NCI-H1930 (cell line): Measurements from ENCODE around the gene SCARB1.
"Not testable (repeated sequence)": the region's sequence is repeated elsewhere in the genome, so short reads cannot be mapped to it uniquely, and the experiment has no call there.

Source experiments
- DNase-seq, 2 experiments: peaks; one replicate each; lab custom pipeline; 2025; lab: John Stamatoyannopoulos, UW

Gene SCARB1, protein sequence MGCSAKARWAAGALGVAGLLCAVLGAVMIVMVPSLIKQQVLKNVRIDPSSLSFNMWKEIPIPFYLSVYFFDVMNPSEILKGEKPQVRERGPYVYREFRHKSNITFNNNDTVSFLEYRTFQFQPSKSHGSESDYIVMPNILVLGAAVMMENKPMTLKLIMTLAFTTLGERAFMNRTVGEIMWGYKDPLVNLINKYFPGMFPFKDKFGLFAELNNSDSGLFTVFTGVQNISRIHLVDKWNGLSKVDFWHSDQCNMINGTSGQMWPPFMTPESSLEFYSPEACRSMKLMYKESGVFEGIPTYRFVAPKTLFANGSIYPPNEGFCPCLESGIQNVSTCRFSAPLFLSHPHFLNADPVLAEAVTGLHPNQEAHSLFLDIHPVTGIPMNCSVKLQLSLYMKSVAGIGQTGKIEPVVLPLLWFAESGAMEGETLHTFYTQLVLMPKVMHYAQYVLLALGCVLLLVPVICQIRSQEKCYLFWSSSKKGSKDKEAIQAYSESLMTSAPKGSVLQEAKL

DNA sequence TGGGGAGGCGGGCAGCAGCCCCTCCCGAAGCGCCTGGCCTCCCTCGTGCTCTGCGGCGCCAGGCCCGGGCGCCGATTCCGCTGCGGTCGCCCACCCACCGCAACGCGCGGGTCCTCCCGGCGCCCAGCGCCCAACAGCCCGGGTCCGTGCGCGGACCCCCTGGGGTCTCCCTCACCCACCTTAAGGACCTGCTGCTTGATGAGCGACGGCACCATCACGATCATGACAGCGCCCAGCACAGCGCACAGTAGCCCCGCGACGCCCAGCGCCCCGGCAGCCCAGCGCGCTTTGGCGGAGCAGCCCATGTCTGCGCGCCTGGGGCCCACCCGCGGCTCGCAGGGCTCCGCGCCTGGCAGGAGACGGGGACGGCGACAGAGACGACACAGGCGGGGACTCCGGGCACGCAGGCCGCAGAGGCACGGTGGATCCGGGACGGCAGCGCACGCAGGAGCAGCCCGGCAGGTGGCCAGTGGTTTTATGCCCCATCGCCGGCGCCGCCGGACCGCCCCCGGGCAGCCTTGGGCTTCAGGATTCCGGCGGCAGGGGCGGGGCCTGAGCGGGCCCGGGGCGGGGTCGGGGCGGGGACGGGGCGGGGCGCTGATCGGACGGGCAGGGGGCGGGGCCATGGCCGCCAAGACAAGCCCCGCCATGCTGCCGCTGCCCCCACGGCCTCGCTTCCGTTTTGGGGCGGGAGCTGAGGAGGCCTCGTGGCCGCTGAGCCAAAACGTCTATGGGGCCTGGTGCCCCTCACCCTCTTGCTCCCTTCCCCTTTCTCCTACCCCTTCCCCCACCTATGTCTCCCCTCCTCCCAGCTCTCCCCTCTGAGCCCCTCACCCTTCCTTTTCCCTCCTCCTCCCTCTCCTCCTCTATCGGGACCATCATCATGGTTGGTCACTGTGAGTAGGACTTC lies at the start of gene SCARB1:
SCARB1 (minus strand) TSS at position 449 of the 910 bp plus-strand sequence; CDS start at position 305, 144 bp downstream.
- peak; percentile 52 to 63 for DNase-seq

DNA sequence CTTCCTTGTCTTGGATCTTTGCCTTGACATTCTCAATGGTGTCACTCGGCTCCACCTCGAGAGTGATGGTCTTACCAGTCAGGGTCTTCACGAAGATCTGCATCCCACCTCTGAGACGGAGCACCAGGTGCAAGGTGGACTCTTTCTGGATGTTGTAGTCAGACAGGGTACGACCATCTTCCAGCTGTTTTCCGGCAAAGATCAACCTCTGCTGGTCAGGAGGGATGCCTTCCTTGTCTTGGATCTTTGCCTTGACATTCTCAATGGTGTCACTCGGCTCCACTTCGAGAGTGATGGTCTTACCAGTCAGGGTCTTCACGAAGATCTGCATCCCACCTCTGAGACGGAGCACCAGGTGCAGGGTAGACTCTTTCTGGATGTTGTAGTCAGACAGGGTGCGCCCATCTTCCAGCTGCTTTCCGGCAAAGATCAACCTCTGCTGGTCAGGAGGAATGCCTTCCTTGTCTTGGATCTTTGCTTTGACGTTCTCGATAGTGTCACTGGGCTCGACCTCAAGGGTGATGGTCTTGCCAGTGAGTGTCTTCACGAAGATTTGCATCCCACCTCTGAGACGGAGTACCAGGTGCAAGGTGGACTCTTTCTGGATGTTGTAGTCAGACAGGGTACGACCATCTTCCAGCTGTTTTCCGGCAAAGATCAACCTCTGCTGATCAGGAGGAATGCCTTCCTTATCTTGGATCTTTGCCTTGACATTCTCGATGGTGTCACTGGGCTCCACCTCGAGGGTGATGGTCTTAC lies 49.0 kb upstream of the SCARB1 start:
- DNase-seq, result not testable (repeated sequence)

DNA sequence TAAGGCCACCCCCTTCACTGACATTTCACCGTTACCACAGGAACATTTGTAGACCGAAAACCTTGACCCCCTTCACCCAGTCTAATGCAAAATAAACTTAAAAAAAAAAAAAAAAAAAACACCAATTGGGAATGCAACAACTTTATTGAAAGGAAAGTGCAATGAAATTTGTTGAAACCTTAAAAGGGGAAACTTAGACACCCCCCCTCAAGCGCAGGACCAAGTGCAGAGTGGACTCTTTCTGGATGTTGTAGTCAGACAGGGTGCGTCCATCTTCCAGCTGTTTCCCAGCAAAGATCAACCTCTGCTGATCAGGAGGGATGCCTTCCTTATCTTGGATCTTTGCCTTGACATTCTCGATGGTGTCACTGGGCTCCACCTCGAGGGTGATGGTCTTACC lies 47.9 kb upstream of the SCARB1 start:
- DNase-seq, result not testable (repeated sequence)

DNA sequence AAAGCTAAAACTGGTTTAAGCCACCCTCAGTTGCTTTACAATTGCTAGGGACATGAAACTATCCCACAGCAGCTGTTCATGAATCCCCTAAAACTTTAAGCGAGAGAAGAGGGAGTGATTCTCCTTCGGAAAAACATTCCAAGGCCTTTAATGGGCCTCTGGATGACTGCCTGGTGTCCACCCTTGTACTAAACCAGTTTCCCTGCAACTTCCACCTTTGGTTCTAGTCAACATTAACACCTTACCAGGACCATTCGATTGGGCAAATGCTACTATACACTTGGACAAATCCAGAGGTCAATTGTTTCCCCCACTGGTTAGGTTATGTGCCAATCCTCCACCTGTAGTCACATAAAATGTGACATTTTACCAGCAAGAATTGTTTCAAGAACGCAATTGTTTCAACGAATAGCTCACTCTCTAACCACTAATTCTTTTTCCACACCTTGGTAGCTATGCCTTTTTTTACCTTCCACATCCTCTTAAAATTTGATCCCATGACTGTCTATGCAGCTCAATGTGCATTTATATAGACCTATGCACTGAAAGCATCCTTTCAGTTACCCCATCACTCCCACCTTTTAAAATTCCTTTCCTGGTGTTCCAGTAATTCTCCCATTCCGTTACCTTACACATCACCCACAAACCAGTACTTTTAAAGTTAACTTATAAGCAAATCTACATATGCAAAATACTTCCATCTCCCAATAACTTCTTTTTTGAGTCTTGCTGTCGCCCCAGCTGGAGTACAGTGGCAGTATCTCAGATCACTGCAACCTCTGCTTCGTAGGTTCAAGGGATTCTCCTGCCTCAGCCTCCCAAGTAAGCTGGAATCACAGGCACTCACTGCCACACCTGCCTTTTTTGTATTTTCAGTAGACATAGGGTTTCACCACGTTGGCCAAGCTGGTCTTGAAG lies 47.2 kb upstream of the SCARB1 start:
- no peak for DNase-seq

DNA sequence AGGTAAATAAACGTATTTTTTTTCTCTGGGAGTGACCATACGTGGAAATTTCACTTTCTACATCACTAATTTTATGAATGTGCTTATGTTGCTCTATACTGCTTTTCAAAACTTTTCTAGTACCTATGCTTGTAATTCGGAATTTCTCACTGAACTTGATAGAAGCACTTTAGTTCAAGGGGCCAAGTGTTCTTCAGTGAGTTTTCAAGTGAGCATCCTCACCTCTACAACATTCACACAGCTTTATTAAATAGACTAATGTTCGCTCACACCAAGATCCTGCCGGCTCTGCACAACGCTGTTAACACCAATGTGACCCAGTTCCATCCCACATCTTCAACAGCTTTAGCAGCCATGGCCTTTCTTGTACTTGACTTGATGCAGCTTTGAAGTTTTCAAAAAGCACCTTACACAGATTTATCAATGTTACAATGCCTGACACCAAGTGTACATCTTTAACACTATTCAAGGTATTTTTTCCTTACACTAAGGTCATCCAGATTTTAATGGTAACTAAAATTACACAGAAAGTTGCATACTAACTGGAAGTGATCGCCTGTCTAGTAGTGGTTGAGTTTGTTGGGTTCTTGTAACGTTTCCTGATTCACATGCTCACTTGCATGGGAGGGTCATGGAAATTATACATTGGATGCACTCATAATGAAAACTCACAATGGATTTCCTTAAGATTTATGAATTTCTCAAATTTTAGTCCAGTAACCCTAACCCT lies 46.3 kb upstream of the SCARB1 start:
- no peak for DNase-seq

DNA sequence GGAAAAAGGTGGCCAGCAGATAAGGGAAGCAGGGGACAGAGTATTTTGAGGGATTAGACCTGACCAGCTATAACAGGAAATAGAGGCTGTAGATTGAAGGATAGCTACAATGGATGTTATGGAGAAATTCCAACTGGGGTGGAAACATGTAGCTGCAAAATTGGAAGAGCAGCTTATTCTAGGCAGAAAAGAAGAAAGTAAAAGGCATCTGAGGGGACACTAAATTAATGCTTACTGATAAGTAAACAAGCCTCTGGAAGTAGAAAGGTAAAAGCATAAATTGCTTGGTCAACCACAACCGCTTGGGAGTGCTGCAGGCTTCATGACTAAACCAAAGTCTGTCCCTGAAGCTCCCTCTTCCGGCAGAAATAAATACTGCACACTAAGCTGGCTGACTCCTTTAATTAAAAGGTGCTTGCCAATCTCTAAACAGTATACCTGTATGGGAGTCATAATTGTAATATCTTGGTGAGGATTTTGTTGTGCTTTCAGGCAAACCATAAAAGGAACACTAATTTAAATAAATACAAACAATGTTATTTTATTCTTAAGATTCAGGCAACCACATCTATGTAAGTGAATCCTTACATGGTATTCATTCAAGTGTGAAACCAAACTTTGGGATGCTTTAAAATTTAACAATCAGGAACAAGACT lies 43.1 kb upstream of the SCARB1 start:
- no peak for DNase-seq

DNA sequence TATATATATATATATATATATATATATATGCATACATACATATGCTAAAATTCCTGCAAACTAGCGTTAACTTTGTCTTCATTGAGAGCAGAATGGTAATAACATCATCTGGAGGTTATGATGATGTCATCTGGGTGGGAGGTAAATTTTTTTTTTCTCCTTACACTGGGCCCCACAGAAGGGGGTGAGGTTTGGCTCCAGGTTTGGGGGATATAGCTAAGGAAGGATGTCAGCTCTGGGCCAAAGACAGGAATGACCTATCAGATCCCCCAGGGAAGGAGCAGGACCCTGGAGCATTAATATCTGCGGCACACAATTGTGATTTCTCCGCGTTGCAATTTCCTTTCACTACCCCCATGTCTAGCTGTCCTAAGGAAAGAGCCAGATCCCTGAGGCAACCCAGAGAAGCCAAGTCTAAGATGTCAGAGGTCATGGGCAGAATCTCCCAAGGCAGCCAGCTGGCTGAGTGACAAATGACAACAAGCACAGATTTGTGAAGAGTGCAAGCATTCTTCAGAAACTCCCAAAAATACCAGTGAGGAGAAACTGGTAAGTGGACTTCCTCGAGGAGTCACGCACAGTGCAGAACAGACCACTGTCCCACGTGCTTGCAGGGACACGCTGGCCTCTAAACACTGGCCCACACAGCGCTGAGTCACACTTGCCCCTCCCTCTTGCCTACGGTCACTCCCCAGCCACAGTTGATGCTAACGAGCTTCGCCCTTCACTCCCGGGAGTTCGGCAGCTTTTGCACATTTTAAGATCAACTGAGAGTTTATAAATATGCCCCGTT lies 40.8 kb upstream of the SCARB1 start:
- DNase-seq, result no peak

DNA sequence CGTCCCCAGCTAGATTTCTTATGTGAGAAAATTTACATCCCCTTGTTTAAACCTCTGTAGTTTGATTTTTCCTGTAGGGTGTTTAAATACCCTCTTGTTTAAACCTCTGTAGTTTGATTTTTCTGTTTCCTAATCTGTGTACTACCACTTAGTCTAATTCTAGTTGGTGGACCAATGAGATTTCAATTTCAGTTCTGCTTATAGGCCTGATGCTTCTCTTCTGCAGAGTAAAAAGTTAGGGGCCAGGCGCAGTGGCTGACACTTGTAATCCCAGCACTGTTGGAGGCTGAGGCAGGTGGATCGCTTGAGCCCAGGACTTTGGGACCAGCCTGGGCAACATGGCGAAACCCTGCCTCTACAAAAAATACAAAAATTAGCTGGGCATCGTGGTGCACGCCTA lies 39.3 kb upstream of the SCARB1 start:
- DNase-seq, result no peak

DNA sequence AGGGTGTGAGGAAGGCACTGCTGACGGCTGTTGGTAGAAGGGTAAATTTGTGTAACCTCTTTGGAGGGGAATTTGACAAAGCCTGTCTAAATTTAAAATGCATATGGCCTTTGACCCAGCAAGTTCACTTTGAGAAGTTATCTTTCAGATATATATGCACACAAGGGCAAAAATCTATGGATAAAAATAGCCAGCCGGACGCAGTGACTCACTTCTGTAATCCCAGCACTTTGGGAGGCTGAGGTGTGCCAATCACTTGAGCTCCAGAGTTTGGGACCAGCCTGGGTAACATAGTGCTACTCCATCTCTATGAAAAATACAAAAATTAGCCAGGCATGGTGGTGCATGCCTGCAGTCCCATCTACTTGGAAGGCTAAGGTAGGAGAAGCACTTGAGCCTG lies 37.3 kb upstream of the SCARB1 start:
- no peak for DNase-seq

DNA sequence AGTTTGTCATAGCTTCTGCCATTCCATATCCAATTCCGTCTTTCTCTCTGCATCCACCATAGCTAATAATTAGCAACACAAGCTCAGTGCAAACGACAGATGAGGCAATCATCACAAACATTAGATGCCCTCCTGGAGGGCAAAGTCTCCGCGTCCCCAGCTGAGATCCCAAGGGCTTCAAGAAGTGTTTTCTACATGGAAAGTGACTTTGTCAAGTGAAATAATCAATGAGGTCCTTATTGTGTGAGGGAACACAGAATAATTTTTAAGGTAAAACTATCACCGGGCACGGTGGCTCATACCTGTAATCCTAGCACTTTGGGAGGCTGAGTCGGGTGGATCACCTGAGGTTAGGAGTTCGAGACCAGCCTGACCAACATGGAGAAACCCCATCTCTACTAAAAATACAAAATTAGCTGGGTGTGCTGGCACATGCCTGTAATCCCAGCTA lies 36.7 kb upstream of the SCARB1 start:
- DNase-seq, result not testable (repeated sequence)

DNA sequence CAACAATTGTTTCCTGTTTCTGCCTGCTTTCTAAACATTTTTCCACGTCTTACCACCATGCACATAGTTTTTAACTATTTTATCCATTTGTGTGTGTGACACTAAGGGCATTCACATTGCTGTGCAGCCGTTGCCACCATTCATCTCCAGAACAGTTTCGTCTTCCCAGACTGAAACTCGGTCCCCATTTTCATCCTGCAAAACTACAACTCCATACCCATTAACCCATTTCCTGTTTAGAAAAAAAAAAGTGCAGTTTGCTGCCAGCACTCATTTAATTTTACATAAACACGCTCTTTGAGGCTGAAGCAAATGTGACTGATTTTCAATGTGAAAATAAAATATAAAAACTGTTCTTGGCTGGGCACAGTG lies 35.2 kb upstream of the SCARB1 start:
- no peak for DNase-seq

DNA sequence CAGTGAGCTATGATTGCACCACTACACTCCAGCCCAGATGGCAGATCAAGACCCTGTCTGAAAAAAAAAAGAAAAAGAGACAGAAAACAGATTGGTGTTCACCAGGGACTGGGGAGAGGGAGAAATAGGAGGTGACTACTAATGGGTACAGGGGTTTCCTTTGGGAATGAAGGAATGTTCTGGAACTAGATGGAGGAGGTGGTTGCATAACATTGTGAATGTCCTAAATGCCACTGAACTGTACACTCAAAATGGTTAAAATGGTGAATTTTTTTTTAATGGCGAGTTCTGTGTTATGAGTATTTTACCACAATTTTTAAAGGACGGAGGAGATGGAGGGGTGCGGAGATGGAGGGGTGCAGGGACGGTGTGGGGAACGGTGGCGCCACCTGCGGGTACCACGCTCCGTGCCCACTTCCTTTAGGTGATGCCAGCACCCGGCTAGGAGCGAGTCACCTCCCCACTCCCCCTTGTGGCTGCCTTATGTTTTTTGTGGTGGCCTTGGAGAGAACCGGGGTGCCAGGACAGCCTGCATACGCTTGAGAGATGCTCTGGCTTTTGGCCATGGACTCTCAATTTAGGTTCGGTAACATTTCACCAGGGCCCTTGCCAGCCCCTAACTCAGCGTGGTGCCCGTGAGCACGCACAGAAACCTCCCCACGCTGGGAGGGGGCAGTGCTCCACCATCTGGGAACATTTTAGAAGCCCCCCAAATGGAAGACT lies 34.7 kb upstream of the SCARB1 start:
- DNase-seq, result peak; percentile 25 to 57

DNA sequence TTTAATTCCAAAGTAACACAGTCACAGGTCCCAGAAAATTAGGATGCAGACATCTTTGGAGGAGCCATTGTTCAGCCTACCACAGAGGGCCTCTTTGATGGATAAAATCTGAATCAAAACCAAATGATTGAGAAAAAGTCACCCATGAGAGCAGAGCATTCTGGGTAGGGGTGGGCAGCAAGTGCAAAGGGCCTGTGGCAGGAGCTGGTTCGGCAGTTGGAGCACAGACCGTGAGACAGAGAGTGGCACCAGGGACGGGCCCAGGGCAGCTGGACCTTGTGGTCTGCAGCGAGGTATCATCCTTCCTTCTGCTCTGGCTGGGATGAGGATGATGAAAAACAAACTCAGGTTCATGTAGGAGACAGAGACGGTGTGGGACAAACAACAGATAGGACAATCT lies 32.8 kb upstream of the SCARB1 start:
- DNase-seq, result no peak

DNA sequence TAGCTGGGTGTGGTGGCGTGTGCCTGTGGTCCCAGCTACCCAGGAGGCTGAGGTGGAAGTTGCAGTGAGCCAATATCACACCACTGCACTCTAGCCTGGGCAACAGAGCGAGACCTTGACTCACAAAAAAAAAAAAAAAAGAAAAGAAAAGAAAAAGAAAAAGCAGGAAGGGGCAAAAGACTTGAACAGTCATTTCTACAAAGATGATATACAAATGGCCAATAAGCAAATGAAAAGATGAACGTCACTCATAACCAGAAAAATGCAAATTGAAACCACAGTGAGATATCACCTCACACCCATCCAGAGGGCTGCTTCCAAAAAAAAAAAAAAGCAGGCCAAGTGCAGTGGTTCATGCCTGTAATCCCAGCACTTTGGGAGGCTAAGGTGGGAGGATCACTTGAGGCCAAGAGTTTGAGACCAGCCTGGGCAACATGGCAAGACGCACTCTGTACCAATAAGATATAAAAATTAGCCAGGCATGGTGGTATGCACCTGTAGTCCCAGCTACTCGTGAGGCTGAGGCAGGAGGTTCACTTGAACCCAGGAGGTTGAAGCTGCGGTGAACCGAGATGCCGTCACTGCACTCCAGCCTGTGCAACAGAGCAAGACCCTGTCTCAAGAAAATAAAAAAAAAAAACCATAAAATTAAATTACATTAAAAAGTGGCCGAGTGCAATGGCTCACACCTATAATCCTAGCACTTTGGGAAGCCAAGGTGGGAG lies 30.3 kb upstream of the SCARB1 start:
- DNase-seq, result no peak

DNA sequence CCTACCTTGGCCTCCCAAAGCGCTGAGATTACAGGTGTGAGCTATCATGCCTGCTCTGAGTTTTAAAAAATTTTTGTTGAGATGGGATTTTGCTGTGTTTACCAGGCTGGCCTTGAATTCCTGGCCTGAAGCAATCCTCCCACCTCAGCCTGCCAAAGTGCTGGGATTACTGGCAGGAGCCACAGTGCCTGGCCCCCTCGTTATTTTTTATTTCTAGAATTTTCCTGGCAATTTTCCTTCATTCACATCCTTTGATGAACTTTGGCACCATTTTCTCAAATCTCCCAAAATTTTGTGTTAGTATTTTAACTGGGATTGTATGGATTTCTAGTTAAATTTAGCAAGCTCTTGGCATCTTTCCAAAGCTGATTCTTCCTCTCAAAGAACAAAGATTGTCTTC lies 24.6 kb upstream of the SCARB1 start:
- no peak for DNase-seq

DNA sequence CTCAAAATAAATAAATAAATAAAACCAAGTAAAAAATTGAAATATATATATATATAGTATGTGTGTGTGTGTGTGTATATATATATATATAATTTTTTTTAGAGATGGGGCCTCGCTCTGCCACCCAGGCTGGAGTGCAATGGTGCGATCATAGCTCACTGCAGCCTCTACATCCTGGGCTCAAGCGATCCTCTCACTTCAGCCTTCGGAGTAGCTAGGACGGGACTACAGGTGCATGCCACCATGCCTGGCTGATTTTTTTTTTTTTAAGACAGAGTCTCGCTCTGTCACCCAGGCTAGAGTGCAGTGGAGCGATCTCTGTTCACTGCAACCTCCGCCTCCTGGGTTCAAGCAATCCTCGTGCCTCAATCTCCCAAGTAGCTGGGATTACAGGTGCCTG lies 24.1 kb upstream of the SCARB1 start:
- DNase-seq, result not testable (repeated sequence)
